NOMO-1 treated with dmso at 0.1 percent for 144 hours (cell line): ENCODE data around the gene ZBTB32.
"Not testable (repeated sequence)": the region's sequence is repeated elsewhere in the genome, so short reads cannot be mapped to it uniquely, and the experiment has no call there.

Source experiments
- DNase-seq: peaks from one replicate; lab custom pipeline; 2025; ENCODE audit not compliant: unreplicated experiment; lab: John Stamatoyannopoulos, UW

The ZBTB32 gene

GRCh38 chr19:35704218-35704617 is at the start of gene ZBTB32:
ZBTB32 (plus strand) TSS chr19:35704558; CDS start chr19:35714627, 10,069 bp downstream.
- DNase-seq, result no peak

- not testable (repeated sequence) for DNase-seq
These were observed 49.5 kb upstream of the ZBTB32 start for GRCh38 chr19:35654828-35655227.

GRCh38 chr19:35655600-35655999 is 48.8 kb upstream of the ZBTB32 start:
- no peak for DNase-seq

- DNase-seq, result no peak
These were observed 47.7 kb upstream of the ZBTB32 start for GRCh38 chr19:35656700-35657099.

- no peak for DNase-seq
These were observed 46.3 kb upstream of the ZBTB32 start for GRCh38 chr19:35657904-35658700.

GRCh38 chr19:35661995-35662340 is 42.4 kb upstream of the ZBTB32 start:
- DNase-seq, result no peak

- no peak for DNase-seq
These were observed 40.4 kb upstream of the ZBTB32 start for GRCh38 chr19:35663981-35664380.

GRCh38 chr19:35665157-35665556 is 39.2 kb upstream of the ZBTB32 start:
- DNase-seq, result no peak

- DNase-seq, result no peak
These were observed 38.8 kb upstream of the ZBTB32 start for GRCh38 chr19:35665604-35666003.

GRCh38 chr19:35666251-35666913 is 38.0 kb upstream of the ZBTB32 start, which contains the start of gene UPK1A:
UPK1A (plus strand) TSS chr19:35666517; CDS start chr19:35666813, 296 bp downstream.
- DNase-seq, result no peak

GRCh38 chr19:35669566-35669965 is 34.8 kb upstream of the ZBTB32 start:
- DNase-seq, result no peak

- DNase-seq, result no peak
These were observed 34.4 kb upstream of the ZBTB32 start for GRCh38 chr19:35669974-35670373.

- DNase-seq, result no peak
These were observed 33.7 kb upstream of the ZBTB32 start for GRCh38 chr19:35670686-35671085.

GRCh38 chr19:35671818-35672217 is 32.5 kb upstream of the ZBTB32 start:
- DNase-seq, result no peak

GRCh38 chr19:35673121-35673804 is 31.1 kb upstream of the ZBTB32 start:
- DNase-seq, result no peak

- DNase-seq, result no peak
These were observed 28.7 kb upstream of the ZBTB32 start for GRCh38 chr19:35675589-35676140.

- DNase-seq, result no peak
These were observed 14.5 kb upstream of the ZBTB32 start for GRCh38 chr19:35689836-35690235.

- DNase-seq, result not testable (repeated sequence)
These were observed 13.3 kb upstream of the ZBTB32 start for GRCh38 chr19:35691106-35691505.

- DNase-seq, result no peak
These were observed 12.3 kb upstream of the ZBTB32 start for GRCh38 chr19:35692010-35692409.

- no peak for DNase-seq
These were observed 10.9 kb upstream of the ZBTB32 start for GRCh38 chr19:35693422-35693821.

- peak; percentile 73 for DNase-seq
These were observed 10.3 kb upstream of the ZBTB32 start for GRCh38 chr19:35693835-35694599.
